ENCODE data around the gene B4GALNT2.

- TF ChIP-seq, protein P1, sequence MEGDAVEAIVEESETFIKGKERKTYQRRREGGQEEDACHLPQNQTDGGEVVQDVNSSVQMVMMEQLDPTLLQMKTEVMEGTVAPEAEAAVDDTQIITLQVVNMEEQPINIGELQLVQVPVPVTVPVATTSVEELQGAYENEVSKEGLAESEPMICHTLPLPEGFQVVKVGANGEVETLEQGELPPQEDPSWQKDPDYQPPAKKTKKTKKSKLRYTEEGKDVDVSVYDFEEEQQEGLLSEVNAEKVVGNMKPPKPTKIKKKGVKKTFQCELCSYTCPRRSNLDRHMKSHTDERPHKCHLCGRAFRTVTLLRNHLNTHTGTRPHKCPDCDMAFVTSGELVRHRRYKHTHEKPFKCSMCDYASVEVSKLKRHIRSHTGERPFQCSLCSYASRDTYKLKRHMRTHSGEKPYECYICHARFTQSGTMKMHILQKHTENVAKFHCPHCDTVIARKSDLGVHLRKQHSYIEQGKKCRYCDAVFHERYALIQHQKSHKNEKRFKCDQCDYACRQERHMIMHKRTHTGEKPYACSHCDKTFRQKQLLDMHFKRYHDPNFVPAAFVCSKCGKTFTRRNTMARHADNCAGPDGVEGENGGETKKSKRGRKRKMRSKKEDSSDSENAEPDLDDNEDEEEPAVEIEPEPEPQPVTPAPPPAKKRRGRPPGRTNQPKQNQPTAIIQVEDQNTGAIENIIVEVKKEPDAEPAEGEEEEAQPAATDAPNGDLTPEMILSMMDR (IDR thresholded peaks at IDR 0.05; ENCODE audit: insufficient read depth, low read length) = no peak
- TF ChIP-seq GABPA (IDR thresholded peaks at IDR 0.05; ENCODE audit: low read depth) = no peak
- TF ChIP-seq, protein P2, sequence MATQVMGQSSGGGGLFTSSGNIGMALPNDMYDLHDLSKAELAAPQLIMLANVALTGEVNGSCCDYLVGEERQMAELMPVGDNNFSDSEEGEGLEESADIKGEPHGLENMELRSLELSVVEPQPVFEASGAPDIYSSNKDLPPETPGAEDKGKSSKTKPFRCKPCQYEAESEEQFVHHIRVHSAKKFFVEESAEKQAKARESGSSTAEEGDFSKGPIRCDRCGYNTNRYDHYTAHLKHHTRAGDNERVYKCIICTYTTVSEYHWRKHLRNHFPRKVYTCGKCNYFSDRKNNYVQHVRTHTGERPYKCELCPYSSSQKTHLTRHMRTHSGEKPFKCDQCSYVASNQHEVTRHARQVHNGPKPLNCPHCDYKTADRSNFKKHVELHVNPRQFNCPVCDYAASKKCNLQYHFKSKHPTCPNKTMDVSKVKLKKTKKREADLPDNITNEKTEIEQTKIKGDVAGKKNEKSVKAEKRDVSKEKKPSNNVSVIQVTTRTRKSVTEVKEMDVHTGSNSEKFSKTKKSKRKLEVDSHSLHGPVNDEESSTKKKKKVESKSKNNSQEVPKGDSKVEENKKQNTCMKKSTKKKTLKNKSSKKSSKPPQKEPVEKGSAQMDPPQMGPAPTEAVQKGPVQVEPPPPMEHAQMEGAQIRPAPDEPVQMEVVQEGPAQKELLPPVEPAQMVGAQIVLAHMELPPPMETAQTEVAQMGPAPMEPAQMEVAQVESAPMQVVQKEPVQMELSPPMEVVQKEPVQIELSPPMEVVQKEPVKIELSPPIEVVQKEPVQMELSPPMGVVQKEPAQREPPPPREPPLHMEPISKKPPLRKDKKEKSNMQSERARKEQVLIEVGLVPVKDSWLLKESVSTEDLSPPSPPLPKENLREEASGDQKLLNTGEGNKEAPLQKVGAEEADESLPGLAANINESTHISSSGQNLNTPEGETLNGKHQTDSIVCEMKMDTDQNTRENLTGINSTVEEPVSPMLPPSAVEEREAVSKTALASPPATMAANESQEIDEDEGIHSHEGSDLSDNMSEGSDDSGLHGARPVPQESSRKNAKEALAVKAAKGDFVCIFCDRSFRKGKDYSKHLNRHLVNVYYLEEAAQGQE (IDR thresholded peaks at IDR 0.05; ENCODE audit: insufficient replicate concordance, low read depth) = no peak
- no peak for TF ChIP-seq POLR2AphosphoS5 (IDR thresholded peaks at IDR 0.05; ENCODE audit: low read depth)
Observed at GRCh38 chr17:49180998-49181635, 48.5 kb downstream of the B4GALNT2 start.
